HL-60 (cell line): ENCODE measurements around the gene HIGD2B.

Experiments used
- GABPA ChIP-seq: IDR thresholded peaks from 2 replicates; pipeline ENCODE4 v1.6.1; 2012; ENCODE audit warnings: low read depth
- POLR2AphosphoS5 ChIP-seq: IDR thresholded peaks from 2 replicates; pipeline ENCODE4 v1.6.1; 2012; ENCODE audit warnings: low read depth
- TF ChIP-seq, protein P1 (sequence below): IDR thresholded peaks from one replicate; pipeline ENCODE4 v1.5.1; 2011; ENCODE audit warnings: low read length, control low read depth, inconsistent platforms; ENCODE audit not compliant: insufficient read depth
- TF ChIP-seq, protein P2 (sequence below): IDR thresholded peaks from 2 replicates; pipeline ENCODE4 v1.6.1; 2012; ENCODE audit warnings: low read depth; ENCODE audit not compliant: insufficient replicate concordance

DNA sequence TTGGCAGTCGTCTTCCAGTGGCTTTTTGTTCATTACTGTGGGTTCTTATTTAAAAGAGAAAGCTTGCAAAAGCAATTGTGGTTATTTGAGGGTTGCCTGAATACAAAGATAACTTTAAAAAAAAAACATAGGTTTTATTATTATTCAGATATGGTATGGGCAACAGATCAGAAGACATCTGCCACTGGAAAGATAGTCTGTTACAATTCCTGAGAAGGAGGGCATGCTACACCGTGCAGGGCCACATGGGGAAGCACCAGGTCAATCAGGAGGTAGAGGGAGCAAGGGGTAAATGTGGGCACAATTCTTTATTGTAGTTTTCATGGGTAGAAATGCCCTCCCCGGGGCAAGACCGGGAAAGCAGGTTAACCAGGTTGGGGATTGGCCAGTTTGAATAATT, 46.5 kb upstream of the HIGD2B start:
- TF ChIP-seq, protein P1, sequence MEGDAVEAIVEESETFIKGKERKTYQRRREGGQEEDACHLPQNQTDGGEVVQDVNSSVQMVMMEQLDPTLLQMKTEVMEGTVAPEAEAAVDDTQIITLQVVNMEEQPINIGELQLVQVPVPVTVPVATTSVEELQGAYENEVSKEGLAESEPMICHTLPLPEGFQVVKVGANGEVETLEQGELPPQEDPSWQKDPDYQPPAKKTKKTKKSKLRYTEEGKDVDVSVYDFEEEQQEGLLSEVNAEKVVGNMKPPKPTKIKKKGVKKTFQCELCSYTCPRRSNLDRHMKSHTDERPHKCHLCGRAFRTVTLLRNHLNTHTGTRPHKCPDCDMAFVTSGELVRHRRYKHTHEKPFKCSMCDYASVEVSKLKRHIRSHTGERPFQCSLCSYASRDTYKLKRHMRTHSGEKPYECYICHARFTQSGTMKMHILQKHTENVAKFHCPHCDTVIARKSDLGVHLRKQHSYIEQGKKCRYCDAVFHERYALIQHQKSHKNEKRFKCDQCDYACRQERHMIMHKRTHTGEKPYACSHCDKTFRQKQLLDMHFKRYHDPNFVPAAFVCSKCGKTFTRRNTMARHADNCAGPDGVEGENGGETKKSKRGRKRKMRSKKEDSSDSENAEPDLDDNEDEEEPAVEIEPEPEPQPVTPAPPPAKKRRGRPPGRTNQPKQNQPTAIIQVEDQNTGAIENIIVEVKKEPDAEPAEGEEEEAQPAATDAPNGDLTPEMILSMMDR = no peak
- TF ChIP-seq, protein P2, sequence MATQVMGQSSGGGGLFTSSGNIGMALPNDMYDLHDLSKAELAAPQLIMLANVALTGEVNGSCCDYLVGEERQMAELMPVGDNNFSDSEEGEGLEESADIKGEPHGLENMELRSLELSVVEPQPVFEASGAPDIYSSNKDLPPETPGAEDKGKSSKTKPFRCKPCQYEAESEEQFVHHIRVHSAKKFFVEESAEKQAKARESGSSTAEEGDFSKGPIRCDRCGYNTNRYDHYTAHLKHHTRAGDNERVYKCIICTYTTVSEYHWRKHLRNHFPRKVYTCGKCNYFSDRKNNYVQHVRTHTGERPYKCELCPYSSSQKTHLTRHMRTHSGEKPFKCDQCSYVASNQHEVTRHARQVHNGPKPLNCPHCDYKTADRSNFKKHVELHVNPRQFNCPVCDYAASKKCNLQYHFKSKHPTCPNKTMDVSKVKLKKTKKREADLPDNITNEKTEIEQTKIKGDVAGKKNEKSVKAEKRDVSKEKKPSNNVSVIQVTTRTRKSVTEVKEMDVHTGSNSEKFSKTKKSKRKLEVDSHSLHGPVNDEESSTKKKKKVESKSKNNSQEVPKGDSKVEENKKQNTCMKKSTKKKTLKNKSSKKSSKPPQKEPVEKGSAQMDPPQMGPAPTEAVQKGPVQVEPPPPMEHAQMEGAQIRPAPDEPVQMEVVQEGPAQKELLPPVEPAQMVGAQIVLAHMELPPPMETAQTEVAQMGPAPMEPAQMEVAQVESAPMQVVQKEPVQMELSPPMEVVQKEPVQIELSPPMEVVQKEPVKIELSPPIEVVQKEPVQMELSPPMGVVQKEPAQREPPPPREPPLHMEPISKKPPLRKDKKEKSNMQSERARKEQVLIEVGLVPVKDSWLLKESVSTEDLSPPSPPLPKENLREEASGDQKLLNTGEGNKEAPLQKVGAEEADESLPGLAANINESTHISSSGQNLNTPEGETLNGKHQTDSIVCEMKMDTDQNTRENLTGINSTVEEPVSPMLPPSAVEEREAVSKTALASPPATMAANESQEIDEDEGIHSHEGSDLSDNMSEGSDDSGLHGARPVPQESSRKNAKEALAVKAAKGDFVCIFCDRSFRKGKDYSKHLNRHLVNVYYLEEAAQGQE = no peak
- TF ChIP-seq POLR2AphosphoS5 (no peak), GABPA (no peak)
